NCI-H187 (cell line): ENCODE measurements around the gene RAB11B.
"Not testable (repeated sequence)": the region's sequence is repeated elsewhere in the genome, so short reads cannot be mapped to it uniquely, and the experiment has no call there.

ENCODE experiments used
- DNase-seq, 2 experiments: peaks; one replicate each; lab custom pipeline; 2025; lab: John Stamatoyannopoulos, UW

The RAB11B gene

DNA sequence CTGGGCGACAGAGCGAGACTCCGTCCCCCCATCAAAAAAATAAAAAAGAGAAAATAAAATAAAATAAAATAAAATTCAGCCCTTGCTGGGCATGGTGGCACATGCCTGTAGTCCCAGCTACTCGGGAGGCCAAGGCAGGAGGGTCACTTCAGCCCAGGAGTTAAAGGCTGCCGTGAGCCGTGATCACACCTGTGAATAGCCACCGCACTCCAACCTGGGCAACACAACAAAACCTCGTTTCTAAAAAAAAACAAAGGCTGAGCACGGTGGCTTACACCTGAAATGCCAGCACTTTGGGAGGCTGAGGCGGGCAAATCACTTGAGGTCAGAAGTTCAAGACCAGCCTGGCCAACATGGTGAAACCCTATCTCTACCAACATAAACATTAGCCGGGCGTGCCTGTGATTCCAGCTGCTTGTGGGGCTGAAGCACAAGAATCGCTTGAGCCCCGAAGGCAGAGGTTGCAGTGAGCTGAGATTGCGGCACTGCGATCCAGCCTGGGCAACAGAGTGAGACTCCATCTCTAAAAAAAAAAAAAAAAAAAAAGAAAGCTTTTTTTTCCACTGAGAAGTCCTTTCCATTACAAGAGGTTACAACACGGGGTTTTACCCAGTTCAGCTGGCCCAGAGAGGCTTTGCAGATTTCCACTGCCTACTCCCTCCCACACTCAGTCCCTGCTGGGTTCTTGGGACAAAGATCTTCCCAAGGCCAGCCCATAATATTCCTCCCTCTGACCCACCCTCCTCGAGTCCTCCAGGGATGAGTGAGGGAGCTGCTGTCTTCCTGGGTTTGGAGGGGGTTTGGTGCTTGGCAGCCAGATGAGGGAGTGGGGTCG lies 19.8 kb upstream of the RAB11B start:
- DNase-seq = no peak

GRCh38 chr19:8371011-8371804 lies 19.0 kb upstream of the RAB11B start:
- DNase-seq = no peak

DNA sequence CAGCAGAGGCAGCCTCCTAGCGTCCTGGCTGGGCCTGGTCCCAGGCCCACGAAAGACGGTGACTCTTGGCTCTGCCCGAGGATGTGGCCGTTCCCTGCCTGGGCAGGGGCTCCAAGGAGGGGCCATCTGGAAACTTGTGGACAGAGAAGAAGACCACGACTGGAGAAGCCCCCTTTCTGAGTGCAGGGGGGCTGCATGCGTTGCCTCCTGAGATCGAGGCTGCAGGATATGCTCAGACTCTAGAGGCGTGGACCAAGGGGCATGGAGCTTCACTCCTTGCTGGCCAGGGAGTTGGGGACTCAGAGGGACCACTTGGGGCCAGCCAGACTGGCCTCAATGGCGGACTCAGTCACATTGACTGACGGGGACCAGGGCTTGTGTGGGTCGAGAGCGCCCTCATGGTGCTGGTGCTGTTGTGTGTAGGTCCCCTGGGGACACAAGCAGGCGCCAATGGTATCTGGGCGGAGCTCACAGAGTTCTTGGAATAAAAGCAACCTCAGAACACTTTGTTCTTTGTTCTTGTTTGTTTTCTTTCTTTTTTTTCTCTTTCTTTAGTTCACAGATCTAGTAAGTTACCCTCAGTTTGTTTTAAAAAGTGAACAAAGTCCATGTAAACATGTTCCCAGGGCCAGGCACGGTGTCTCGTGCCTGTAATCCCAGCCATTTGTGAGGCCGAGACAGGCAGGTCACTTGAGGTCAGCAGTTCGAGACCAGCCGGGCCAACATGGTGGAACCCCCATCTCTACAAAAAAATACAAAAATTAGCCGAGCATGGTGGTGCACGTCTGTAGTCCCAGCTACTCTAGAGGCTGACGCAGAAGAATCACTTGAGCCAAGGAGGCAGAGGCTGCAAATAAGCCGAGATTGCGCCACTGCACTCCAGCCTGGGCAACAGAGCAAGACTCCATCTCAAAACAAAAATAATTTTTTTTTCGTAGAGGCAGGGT lies 16.0 kb upstream of the RAB11B start:
- no peak for DNase-seq

DNA sequence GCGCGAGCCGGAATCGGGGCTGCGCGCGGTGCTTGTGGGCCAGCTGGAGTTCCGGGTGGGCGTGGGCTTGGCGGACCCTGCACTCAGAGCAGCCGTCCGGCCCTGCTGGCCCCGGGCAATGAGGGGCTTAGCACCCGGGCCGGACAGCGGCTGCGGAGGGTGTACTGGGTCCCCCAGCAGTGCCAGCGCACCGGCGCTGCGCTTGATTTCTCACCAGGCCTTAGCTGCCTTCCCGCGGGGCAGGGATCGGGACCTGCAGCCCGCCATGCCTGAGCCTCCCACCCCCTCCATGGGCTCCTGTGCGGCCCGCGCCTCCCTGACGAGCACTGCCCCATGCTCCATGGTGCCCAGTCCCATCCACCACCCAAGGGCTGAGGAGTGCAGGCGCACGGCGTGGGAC lies 14.4 kb upstream of the RAB11B start:
- DNase-seq = not testable (repeated sequence)

GRCh38 chr19:8376373-8376974 lies 13.7 kb upstream of the RAB11B start:
- not testable (repeated sequence) for DNase-seq

DNA sequence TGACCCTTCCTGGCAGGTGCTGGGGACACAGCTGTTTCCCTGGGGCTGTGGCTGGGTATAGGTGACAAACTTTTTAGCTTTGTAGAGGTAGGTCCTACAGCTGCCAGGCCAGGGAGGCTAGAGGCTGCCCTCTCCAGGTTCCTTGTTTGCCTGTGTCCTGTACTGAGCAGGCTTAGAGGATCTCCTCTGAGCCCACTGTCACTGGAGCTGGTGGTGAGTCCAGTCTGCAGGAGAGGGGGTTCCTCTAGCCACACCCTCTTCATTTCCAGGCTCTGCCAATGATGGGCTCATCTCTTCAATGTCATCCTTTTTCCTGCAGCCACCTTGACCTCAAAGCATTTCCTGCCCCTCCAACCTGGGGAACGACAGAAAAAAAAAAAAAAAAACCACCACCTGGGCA lies 12.6 kb upstream of the RAB11B start:
- no peak for DNase-seq

- DNase-seq = not testable (repeated sequence)
Measured at GRCh38 chr19:8379156-8379891, 10.8 kb upstream of the RAB11B start.

DNA sequence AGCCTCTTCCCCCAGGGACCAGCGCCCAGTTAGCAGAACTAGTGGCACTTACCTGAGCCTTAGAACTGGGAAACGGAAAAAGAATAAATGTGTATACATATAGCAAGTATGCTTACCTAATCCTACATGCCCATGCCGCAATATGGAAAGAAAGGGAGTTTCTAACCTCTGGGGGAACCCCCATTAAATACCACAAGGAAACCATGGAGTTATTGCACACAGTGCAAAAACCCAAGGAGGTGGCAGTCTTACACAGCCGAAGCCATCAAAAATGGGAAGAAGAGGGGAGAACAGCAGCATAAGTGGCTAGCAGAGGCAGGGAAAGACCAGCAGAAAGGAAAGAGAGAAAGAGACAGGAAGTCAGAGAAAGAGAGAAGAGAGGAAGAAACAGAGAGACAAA lies 5.6 kb upstream of the RAB11B start:
- not testable (repeated sequence) for DNase-seq

- DNase-seq = not testable (repeated sequence)
Measured at GRCh38 chr19:8385103-8385502, 5.1 kb upstream of the RAB11B start.

DNA sequence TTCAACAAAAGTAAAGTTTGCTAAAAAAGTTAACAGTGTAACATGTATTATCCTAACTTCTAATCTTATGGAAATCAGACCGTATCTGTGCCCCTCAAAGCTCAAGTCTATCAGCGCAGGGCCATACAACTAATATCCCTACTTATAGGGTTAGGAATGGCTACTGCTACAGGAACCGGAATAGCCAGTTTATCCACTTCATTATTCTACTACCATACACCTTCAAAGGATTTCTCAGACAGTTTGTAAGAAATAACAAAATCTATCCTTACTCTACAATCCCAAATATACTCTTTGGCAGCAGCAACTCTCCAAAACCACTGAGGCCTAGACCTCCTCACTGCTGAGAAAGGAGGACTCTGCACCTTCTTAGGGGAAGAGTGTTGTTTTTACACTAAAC lies 4.6 kb upstream of the RAB11B start:
- not testable (repeated sequence) for DNase-seq

GRCh38 chr19:8386419-8386818 lies 3.7 kb upstream of the RAB11B start:
- not testable (repeated sequence) for DNase-seq

DNA sequence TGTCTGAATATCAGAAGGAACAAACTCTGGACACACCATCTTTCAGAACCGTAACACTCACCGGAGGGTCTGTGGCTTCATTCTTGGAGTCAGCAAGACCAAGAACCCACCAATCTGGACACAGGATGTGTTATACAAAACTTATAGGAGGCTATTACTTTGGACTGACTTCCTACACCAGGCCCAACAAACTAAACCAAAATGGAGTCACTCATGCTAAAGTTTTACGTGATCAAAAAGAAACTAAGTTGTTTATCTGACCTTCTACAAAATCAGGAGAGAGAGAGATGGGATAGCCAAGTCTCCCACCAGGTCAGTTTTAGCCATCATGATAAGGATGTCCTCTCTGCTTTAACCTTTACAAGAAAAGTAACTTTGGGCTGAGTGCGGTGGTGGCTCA lies 3.2 kb upstream of the RAB11B start:
- DNase-seq = no peak

- DNase-seq = no peak
Measured at GRCh38 chr19:8387688-8388611, 2.2 kb upstream of the RAB11B start.

DNA sequence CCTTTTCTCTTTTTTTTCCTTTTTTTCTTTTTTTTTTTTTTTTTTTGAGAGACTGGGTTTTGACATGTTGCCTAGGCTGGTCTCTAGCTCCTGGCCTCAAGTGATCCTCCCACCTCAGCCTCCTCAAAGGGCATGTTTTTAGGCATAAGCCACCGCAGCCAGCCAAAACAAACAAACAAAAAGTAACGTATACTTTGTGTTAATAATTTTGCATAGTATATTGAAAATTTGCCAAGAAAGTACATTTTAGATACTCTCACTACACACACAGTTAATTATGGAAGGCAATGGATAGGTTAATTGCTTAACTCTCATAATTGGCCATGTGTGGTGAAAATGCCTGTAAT lies 1.6 kb upstream of the RAB11B start:
- DNase-seq = no peak

GRCh38 chr19:8390617-8390981 lies 439 bp downstream of the RAB11B start:
- DNase-seq = peak; percentile 76 to 80

DNA sequence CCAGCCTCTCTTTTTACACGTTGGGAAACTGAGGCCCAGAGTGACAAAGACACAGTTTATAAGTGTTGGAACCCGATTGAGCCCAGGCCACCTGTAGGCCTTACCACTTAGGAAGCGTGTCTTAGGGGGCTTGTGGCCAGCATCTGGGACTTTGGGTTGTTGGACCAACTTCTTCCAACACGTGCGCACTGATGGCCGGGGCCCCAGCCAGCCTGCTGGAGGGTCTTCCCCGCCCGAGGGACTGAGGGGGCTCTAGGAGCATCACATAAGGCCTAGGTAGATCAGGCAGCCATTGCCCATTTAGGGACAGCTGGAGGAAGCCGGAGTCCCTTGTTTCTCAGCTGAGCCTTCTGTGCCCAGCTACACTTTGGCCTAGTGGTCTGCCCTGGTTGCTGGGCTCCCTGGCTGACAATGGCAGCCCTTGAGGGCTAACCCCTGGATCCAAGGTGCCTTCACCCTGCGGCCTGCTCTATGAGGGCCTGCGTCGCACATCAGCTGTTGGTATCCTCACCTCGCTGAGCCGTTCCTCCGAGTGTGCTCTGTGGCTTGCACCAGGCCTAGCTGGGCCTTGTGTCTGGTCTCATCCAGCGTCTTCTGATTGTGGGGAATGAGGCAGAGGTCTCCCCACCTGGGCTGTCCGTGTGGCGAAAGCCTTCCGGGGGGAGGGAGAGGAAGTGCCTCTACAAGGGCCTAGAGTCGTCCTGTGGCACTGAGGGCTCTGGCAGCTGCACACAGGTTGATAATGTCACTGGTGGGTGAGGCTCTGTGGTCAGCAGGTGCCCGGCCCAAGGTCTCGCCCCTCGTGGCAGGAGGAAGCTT lies 1.2 kb downstream of the RAB11B start:
- no peak for DNase-seq

DNA sequence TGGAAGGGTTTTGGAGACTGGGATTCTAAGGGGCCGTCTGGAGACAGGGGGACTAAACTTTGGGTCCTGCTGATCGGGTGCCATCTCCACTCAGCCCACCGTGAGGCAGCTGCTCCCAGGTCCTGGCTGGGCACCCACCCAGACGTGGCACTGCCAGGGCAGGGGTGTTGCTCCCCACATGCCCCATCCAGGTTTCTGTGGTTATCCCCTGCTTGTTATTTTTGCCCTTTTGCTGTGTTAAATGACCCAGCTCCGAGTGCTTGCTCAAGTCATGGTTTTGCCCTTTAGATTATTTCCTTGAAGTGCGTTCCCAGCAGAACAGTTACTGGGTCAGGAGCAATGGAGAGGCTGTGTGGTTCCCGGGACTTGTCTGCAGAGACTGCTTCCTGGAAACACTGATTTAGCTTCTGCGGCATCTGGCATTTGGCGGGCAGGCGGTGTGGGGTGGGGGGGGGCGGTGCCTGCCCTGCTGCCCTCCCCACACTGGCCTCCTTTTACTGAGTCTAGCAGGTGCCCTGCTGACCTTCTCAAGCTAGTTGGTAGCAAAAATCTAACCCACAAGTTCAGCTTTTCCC lies 1.9 kb downstream of the RAB11B start:
- no peak for DNase-seq

GRCh38 chr19:8393192-8393870 lies 3.2 kb downstream of the RAB11B start:
- DNase-seq = no peak
